ENCODE results near the gene YIPF5. TPM values are rescaled to one million over a fixed set of nuclear protein-coding genes. Genes with fewer than 3 reads are reported as not detected.

YIPF5 gene
- total RNA-seq, 4 donors from 2014 or later, result 15.5 to 26.5 (median 19.5) TPM

DNA sequence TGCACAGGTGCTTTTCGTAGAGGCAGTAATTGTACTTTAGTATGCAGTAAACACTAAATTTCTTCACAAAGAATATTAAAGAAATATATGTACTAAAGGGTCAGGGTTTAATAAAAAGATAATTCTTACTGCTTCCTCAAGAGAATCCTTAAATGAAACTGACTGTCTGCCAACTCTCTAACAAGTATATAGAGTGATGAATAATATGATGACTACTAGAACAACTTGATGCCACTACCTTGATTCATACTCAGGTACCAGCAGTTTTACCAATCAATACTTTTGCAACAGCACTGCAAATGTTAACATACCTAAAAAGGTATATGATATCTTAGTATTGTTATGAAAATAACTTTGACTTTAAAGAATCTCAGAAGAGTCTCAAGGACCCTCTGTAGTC lies 3.8 kb downstream of the YIPF5 start:
- DNase-seq (no peak), ATAC-seq (no peak)
- TF ChIP-seq CTCF (IDR thresholded peaks at IDR 0.05 in 4 of 5, conservative IDR thresholded peaks at IDR 0.05 in 1 of 5) (no peak), POLR2A (IDR thresholded peaks at IDR 0.05) (no peak)
- no peak overlapping the region for H3K27ac ChIP-seq
- intact Hi-C loops (cut with DNase I; ENCODE audit: low total_unique reads) (no loop called here), in situ Hi-C loops (cut with MboI; ENCODE audit: low sequenced_read_pairs in 4 of 4) (loop anchor here in 1 of 4 donors (25.0 kb wide), 1 partner anchor 1254 kb away; no protein-coding TSS in a partner anchor)
- no peaks in the 10 kb centered on the region for H3K27me3 ChIP-seq
- no peak overlapping the region for H3K4me3 ChIP-seq
- peaks cover 20 to 30% of the 10 kb centered on the region in 2 donors for H3K4me1 ChIP-seq
- peaks cover 0 to 52% of the 10 kb centered on the region in 2 donors for H3K36me3 ChIP-seq
- no peaks in the 10 kb centered on the region for H3K9me3 ChIP-seq

DNA sequence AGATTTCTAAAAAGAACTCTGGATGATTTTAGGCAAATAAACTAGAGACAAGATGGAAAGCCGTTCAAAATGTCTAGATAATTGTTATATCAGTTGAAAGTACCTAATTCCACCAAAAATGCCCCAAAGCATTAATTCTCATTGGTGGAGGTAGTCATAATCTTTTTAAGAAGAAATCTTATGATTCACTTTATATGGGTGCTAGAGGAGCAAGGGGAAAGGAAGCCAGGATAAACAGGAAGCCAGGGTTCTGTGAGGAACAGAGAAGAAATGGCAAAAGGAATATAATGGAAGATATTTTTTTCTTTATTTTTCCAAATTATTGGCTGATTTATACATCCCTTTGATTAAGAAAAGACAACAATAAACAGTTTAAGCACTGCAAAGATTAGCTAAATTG lies 7.8 kb downstream of the YIPF5 start:
- no peak overlapping the region for H3K4me3 ChIP-seq
- H3K36me3 ChIP-seq, result peaks cover 3 to 64% of the 10 kb centered on the region in 2 donors
- in situ Hi-C loops (cut with MboI; ENCODE audit: low sequenced_read_pairs in 4 of 4) (loop anchor here in 1 of 4 donors (25.0 kb wide), 1 partner anchor 1250 kb away; no protein-coding TSS in a partner anchor), intact Hi-C loops (cut with DNase I; ENCODE audit: low total_unique reads) (no loop called here)
- DNase-seq, result no peak
- H3K27ac ChIP-seq, result no peak overlapping the region
- no peaks in the 10 kb centered on the region for H3K9me3 ChIP-seq
- no peaks in the 10 kb centered on the region for H3K27me3 ChIP-seq
- TF ChIP-seq CTCF (IDR thresholded peaks at IDR 0.05 in 4 of 5, conservative IDR thresholded peaks at IDR 0.05 in 1 of 5) (no peak), POLR2A (IDR thresholded peaks at IDR 0.05) (no peak)
- no peak for ATAC-seq
- H3K4me1 ChIP-seq, result peaks cover 3 to 5% of the 10 kb centered on the region in 2 donors

DNA sequence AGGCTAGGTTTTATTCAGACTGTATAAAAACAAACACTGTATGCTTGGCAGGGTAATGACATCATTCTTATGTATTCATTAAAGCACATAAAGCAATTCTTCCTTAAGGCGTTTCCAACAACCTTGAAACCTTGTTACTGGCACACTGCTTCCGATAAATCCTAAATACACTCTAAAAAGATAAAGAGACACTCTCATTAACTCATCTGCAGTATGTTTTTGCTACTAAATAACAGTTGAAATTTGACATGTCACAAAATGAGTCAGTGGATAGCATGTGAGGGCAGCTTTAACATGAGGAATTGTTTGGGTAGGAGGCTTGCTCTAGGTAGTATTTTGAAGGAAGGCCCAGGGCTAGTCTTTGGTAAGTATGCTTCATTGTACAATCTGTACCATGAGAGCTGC lies 13.7 kb downstream of the YIPF5 start:
- TF ChIP-seq POLR2A (IDR thresholded peaks at IDR 0.05), result no peak
- peaks cover 3 to 24% of the 10 kb centered on the region in 2 donors for H3K36me3 ChIP-seq
- DNase-seq (no peak), ATAC-seq (no peak)
- intact Hi-C loops (cut with DNase I; ENCODE audit: low total_unique reads) (no loop called here), in situ Hi-C loops (cut with MboI; ENCODE audit: low sequenced_read_pairs in 4 of 4) (loop anchor here in 1 of 4 donors (25.0 kb wide), 1 partner anchor 1244 kb away; no protein-coding TSS in a partner anchor)
- H3K4me3 ChIP-seq, result no peak overlapping the region
- no peaks in the 10 kb centered on the region for H3K4me1 ChIP-seq
- no peak overlapping the region for H3K27ac ChIP-seq
- H3K9me3 ChIP-seq, result no peaks in the 10 kb centered on the region
- no peaks in the 10 kb centered on the region for H3K27me3 ChIP-seq

DNA sequence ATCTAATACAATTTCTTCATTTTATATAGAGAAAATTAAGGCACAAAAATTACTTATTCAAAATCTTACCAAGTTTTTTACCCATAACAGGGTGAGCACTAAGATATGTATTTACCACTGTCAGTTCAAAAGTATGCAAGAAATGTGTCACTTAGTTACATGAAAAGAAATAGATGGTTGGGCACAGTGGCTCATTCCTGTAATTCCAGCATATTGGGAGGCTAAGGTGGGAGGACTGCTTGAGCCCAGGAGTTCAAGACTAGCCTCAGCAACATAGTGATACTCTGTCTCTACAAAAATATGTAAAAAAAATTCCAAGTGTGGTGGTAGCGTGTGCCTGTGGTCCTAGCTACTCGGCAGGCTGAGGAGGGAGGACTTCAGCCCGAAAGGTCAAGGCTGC lies 19.4 kb downstream of the YIPF5 start:
- no peak for ATAC-seq
- TF ChIP-seq POLR2A (IDR thresholded peaks at IDR 0.05), result no peak
- TF ChIP-seq CTCF (IDR thresholded peaks at IDR 0.05 in 4 of 5, conservative IDR thresholded peaks at IDR 0.05 in 1 of 5), result no peak
- Histone ChIP-seq H3K4me1 (peaks cover 1 to 9% of the 10 kb centered on the region in 2 donors), H3K27me3 (no peaks in the 10 kb centered on the region), H3K9me3 (no peaks in the 10 kb centered on the region), H3K4me3 (no peak overlapping the region), H3K27ac (no peak overlapping the region), H3K36me3 (no peaks in the 10 kb centered on the region)
- no peak for DNase-seq
- intact Hi-C loops (cut with DNase I; ENCODE audit: low total_unique reads), result no loop called here
- in situ Hi-C loops (cut with MboI; ENCODE audit: low sequenced_read_pairs in 4 of 4), result loop anchor here in 1 of 4 donors (25.0 kb wide), 1 partner anchor 1239 kb away; no protein-coding TSS in a partner anchor

GRCh38 chr5:144144956-144145751 lies 25.3 kb downstream of the YIPF5 start:
- in situ Hi-C loops (cut with MboI; ENCODE audit: low sequenced_read_pairs in 4 of 4), result loop anchor here in 1 of 4 donors (25.0 kb wide), 1 partner anchor 308 kb away; no protein-coding TSS in a partner anchor
- peak overlapping the region in 3 of 4 donors; percentile 19 to 28 (median 23) for H3K27ac ChIP-seq
- ATAC-seq, result peak; percentile 46 to 73

More at GRCh38 chr5:144144956-144145751, 25.3 kb downstream of the YIPF5 start:
- intact Hi-C loops (cut with DNase I; ENCODE audit: low total_unique reads), result no loop called here
- H3K4me3 ChIP-seq, result no peak overlapping the region
- no peaks in the 10 kb centered on the region for H3K27me3 ChIP-seq
- no peak for TF ChIP-seq POLR2A (IDR thresholded peaks at IDR 0.05)
- TF ChIP-seq CTCF (IDR thresholded peaks at IDR 0.05 in 4 of 5, conservative IDR thresholded peaks at IDR 0.05 in 1 of 5), result no peak
- DNase-seq, result no peak
- peaks cover 20 to 30% of the 10 kb centered on the region in 2 donors for H3K4me1 ChIP-seq
- no peaks in the 10 kb centered on the region for H3K9me3 ChIP-seq
- no peaks in the 10 kb centered on the region for H3K36me3 ChIP-seq
